GM18505 (cell line): Measurements from ENCODE around the gene GTF3C1.

Source experiments
- ATAC-seq: cut with Tn5 transposase; IDR thresholded peaks from one replicate; pipeline ENCODE4 v1.9.1; 2021; ENCODE audit not compliant: unreplicated experiment
- POLR2A ChIP-seq: IDR thresholded peaks from 4 replicates; pipeline ENCODE4 v1.6.1; 2011; ENCODE audit warnings: borderline replicate concordance; ENCODE audit not compliant: insufficient read depth, insufficient read length; ENCODE audit errors: extremely low read depth

GTF3C1 gene

GRCh38 chr16:27428026-27428785 lies 121.5 kb downstream of the GTF3C1 start:
- peak; percentile 28 for TF ChIP-seq POLR2A
- ATAC-seq = no peak

GRCh38 chr16:27427538-27427937 lies 122.2 kb downstream of the GTF3C1 start:
- no peak for TF ChIP-seq POLR2A
- no peak for ATAC-seq

GRCh38 chr16:27426423-27427408 lies 123.0 kb downstream of the GTF3C1 start:
- peak; percentile 55 for ATAC-seq
- TF ChIP-seq POLR2A = peak; percentile 91

GRCh38 chr16:27425961-27426360 lies 123.8 kb downstream of the GTF3C1 start:
- no peak for TF ChIP-seq POLR2A

GRCh38 chr16:27424772-27425498 lies 124.8 kb downstream of the GTF3C1 start:
- TF ChIP-seq POLR2A = peak; percentile 37
- ATAC-seq = no peak

More at GRCh38 chr16:27425961-27426360, 123.8 kb downstream of the GTF3C1 start:
- ATAC-seq = no peak

GRCh38 chr16:27421961-27422740 lies 127.6 kb downstream of the GTF3C1 start:
- ATAC-seq = no peak
- no peak for TF ChIP-seq POLR2A

- ATAC-seq = no peak
- TF ChIP-seq POLR2A = no peak
These were observed 132.6 kb downstream of the GTF3C1 start for GRCh38 chr16:27417047-27417671.

- TF ChIP-seq POLR2A = no peak
- no peak for ATAC-seq
These were observed 134.8 kb downstream of the GTF3C1 start for GRCh38 chr16:27414788-27415431.

GRCh38 chr16:27413956-27414355 lies 135.8 kb downstream of the GTF3C1 start:
- ATAC-seq = no peak
- no peak for TF ChIP-seq POLR2A

- ATAC-seq = no peak
- no peak for TF ChIP-seq POLR2A
These were observed 139.0 kb downstream of the GTF3C1 start for GRCh38 chr16:27410761-27411160.
